Ectodermal cell (in vitro differentiated cells): ENCODE measurements around the gene ATP11B.
"Not testable (repeated sequence)": the region's sequence is repeated elsewhere in the genome, so short reads cannot be mapped to it uniquely, and the experiment has no call there.

ENCODE experiments used
- H3K27ac ChIP-seq: 2 replicates; pipeline ENCODE4 v1.7.0; 2013; ENCODE audit warnings: mild to moderate bottlenecking, low read depth, low read length; ENCODE audit not compliant: insufficient read depth, poor library complexity, severe bottlenecking
- H3K27me3 ChIP-seq: 2 replicates; pipeline ENCODE4 v1.7.0; 2013; ENCODE audit warnings: mild to moderate bottlenecking, low read length; ENCODE audit not compliant: insufficient read depth, control insufficient read depth, poor library complexity, severe bottlenecking
- H3K36me3 ChIP-seq: one replicate; pipeline ENCODE4 v1.7.0; 2013; ENCODE audit warnings: low read length; ENCODE audit not compliant: control insufficient read depth, insufficient read depth
- H3K4me1 ChIP-seq: one replicate; pipeline ENCODE4 v1.7.0; 2013; ENCODE audit warnings: low read length; ENCODE audit not compliant: control insufficient read depth, insufficient read depth
- H3K4me3 ChIP-seq: 2 replicates; pipeline ENCODE4 v1.7.0; 2013; ENCODE audit warnings: low read depth, low read length, control low read depth; ENCODE audit not compliant: insufficient read depth
- H3K9me3 ChIP-seq: 2 replicates; pipeline ENCODE4 v1.7.0; 2013; ENCODE audit warnings: mild to moderate bottlenecking, low read length, moderate library complexity; ENCODE audit not compliant: control insufficient read depth
- WGBS, 2 experiments: methylation state at CpG; one replicate each; pipeline ENCODE4 v1.1.7; 2013; ENCODE audit warnings: missing lambda C conversion rate in 2 of 2; 5-methylcytosine and 5-hydroxymethylcytosine counted together

The ATP11B gene

DNA sequence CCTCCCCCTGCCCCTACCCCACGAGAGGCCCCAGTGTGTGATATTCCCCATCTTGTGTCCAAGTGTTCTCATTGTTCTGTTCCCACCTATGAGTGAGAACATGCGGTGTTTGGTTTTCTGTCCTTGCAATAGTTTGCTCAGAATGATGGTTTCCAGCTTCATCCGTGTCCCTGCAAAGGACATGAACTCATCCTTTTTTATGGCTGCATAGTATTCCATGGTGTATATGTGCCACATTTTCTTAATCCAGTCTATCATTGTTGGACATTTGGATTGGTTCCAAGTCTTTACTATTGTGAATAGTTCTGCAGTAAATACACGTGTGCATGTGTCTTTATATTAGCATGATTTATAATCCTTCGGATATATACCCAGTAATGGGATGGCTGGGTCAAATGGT, 29.0 kb downstream of the ATP11B start:
- not testable (repeated sequence) for H3K36me3 ChIP-seq, H3K27ac ChIP-seq, H3K4me3 ChIP-seq, H3K9me3 ChIP-seq, H3K4me1 ChIP-seq, H3K27me3 ChIP-seq
- WGBS, 2 experiments = 95 to 97% methylated on average over 4 of the region's 5 CpGs

DNA sequence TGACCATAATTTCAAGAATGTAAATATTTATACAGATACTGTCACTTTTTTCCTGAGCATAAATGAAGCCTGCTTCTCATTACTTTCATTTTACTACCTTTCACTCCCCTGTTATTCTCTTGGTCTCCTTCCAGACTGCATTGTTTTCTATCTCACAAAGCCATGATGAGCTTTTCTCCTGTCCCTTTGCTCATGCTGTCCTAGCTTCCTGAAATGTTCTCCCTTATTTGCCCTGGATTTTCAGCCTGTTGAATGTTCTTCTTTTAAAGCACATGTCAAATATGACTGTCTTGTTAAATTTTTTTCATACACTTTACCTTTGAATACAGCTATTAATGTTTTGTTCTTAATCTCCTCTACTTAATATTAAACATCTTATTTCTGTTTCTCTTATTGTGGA, 31.7 kb downstream of the ATP11B start:
- H3K27me3 ChIP-seq = no peaks in the 10 kb centered on the region
- no peaks in the 10 kb centered on the region for H3K36me3 ChIP-seq
- H3K9me3 ChIP-seq = no peaks in the 10 kb centered on the region
- H3K27ac ChIP-seq = no peak overlapping the region
- H3K4me1 ChIP-seq = no peaks in the 10 kb centered on the region
- no peak overlapping the region for H3K4me3 ChIP-seq

DNA sequence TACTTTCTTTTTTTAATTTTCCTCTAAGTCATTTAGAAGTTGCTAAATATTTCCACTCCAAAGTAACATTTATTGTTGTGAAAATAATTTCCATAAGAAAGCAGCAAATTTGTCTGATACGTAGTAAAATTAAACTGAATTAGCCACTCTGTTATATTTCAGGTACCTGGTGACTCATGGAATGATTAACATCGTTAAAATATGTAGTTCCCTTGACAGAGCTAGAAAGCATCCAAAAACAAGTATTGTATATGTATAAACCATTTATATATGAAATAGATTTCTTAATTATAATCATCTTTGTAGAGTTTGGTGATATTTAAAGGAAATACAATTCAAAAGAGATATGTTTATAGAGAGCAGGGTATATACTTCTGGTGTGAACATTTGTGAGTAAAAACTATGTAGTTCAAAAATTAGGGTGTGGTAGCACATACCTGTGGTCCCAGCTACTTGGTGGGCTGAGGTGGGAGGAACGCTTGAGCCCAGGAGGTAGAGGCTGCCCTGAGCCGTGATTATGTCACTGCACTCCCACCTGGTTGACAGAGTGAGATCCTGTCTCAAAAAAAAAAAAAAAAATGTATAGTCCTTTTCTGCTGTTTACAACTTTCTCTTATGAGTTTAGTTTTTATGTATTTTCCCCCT, 36.6 kb downstream of the ATP11B start:
- Histone ChIP-seq H3K27ac (no peak overlapping the region), H3K27me3 (no peaks in the 10 kb centered on the region), H3K9me3 (no peaks in the 10 kb centered on the region), H3K4me1 (no peaks in the 10 kb centered on the region), H3K36me3 (peaks cover 5% of the 10 kb centered on the region), H3K4me3 (no peak overlapping the region)
- 83 to 99% methylated on average over 3 to 4 of the region's 4 CpGs for WGBS, 2 experiments

DNA sequence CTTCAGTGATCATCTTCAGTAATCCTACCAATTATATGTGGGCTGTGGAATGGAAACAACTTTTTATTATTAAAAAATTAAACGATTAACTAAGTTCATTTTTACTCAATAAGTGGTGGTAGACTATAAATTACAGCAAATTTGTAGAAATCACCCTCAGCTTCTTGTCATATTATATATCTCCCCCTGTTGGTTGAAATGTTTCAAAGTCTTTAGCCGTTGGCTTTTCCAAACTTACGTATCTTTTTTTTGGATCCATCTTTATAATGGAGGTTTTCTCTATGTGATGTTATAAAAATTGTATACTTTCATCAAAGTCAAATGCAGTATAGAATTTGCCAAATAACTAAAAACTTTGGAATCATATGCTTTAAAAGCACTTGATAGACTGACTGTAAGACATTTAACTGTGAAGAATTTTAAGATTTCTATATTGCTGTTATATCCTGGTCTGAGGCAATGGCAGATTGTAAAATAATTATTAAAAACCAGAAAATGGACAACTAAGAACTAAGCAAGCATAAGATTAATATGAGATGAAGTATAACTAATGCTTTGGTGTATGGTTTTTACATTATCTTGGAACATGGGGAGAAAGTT, 44.7 kb downstream of the ATP11B start:
- peaks cover 5% of the 10 kb centered on the region for H3K36me3 ChIP-seq
- no peaks in the 10 kb centered on the region for H3K4me1 ChIP-seq
- H3K4me3 ChIP-seq = no peak overlapping the region
- no peaks in the 10 kb centered on the region for H3K9me3 ChIP-seq
- H3K27ac ChIP-seq = no peak overlapping the region
- WGBS, 2 experiments = 40% methylated on average over 1 of the region's 3 CpGs; no CpG with 5 or more reads in 1 of the 2 experiments
- no peaks in the 10 kb centered on the region for H3K27me3 ChIP-seq

DNA sequence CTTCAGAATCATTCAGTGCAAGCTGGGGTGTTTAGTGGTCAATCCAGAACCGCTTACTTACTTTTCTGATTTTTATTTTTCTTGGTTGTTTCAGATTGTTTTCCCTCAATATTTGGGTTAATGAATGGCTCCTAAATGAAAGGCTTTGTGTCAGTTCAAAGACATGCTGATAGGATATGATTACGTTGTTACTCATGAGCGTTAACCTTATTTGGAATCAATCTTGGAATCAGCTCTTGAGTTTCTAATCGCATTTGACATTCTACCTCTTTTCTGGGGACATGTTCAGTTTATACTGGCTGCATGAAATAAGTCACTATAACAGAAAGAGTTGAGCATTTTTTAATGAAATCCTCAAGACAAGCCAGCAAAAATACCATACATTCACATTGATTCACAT, 50.2 kb downstream of the ATP11B start:
- H3K9me3 ChIP-seq = peaks cover 2% of the 10 kb centered on the region
- no peaks in the 10 kb centered on the region for H3K27me3 ChIP-seq
- peaks cover 5% of the 10 kb centered on the region for H3K36me3 ChIP-seq
- no peaks in the 10 kb centered on the region for H3K4me1 ChIP-seq
- WGBS, 2 experiments = 96 to 100% methylated on average over 4 of the region's 4 CpGs
- H3K27ac ChIP-seq = no peak overlapping the region
- H3K4me3 ChIP-seq = no peak overlapping the region

DNA sequence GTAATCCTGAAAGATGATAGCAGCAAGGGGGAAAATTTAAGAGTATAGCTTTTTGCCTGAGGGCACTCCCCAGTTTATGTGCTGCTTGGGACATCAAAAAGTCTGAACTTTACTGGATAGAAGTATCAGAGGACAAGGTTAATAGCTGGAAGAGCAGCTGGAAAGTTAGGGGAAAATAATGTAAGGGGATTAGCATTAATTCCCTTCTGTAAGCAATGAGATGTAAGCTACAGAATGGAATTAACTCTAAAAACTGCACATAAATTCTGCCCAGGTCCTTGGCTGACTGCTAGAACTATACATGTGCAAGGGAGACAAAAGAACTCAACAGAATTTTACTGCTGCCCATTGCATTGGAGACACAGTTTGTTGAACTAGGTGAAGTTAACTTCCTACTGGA, 55.6 kb downstream of the ATP11B start:
- Histone ChIP-seq H3K36me3 (peaks cover 5% of the 10 kb centered on the region), H3K27ac (no peak overlapping the region), H3K9me3 (peaks cover 2% of the 10 kb centered on the region), H3K4me3 (no peak overlapping the region), H3K27me3 (no peaks in the 10 kb centered on the region), H3K4me1 (no peaks in the 10 kb centered on the region)

DNA sequence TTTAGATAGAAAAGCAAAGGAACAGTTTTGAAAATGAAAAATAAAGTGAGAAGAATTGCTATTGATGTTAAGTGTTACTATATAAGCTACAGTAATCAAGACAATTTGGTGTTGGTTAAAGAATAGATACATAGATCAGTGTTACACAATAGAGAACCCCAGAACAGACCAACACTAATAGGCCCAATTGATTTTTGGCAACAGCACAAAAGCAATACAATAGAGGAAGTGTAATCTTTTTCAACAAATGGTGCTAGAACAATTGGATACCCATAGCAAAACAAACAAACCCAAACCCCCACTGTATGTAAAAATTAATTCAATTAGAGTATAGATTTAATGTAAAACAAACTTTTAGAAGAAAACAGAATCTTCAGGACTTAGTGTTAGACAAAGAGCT, 61.8 kb downstream of the ATP11B start:
- Histone ChIP-seq H3K27ac (no peak overlapping the region), H3K4me1 (no peaks in the 10 kb centered on the region), H3K9me3 (no peaks in the 10 kb centered on the region), H3K4me3 (no peak overlapping the region), H3K36me3 (no peaks in the 10 kb centered on the region), H3K27me3 (no peaks in the 10 kb centered on the region)

DNA sequence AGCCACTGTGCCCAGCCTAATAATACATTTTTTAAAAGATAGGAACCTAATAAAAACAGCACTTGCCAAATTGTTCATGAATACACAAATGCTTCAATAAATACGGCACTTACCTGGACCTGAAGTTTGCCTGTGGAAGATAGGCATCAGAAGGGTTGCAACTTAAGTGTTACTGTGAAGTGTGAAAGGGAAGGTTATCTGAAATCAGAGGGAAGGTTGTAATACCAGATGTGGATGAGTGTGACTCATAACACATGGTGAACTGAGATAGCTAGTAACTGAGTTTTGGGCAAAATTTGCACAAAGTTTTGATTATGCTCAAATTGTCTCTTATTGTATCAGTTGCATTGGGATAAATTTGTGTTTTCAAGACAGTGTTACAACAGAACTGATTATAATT, 68.0 kb downstream of the ATP11B start:
- no peak overlapping the region for H3K4me3 ChIP-seq
- WGBS, 2 experiments = 93 to 97% methylated on average over 1 of the region's 1 CpG
- no peaks in the 10 kb centered on the region for H3K9me3 ChIP-seq
- no peak overlapping the region for H3K27ac ChIP-seq
- no peaks in the 10 kb centered on the region for H3K4me1 ChIP-seq
- H3K36me3 ChIP-seq = no peaks in the 10 kb centered on the region
- H3K27me3 ChIP-seq = no peaks in the 10 kb centered on the region

DNA sequence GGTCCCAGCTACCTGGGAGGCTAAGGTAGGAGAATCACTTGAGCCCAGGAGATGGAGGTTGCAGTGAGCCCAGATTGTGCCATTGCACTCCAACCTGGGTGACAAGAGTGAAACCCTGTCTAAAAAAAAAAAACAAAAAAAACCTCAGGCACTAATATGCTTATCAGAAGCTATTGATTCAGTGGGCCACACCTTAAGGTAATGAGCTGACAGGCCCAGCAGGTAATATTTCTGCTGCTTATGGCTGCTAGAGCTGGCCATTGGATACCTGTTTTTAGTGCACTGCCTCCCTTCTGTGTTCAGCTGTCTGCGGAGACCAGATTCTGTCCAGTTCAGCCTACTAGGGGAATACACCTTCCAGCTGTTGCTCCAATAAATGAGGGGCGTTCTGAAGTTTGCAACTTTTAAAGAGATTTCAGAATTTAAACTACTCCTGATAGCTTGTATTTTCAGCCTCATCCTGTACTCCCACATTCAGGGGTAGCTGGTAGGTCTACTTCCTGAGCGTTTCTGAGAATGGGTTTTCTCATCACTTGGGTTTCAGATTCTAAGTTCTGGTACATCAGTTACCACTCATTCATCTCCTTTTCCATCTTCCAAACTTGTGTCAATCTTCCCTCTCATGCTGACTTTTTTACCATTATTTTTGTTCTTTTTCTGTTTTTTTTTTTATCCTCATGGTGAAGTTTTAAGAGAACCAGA, 69.0 kb downstream of the ATP11B start:
- Histone ChIP-seq H3K4me1 (no peaks in the 10 kb centered on the region), H3K36me3 (no peaks in the 10 kb centered on the region), H3K27ac (no peak overlapping the region), H3K9me3 (no peaks in the 10 kb centered on the region), H3K27me3 (no peaks in the 10 kb centered on the region), H3K4me3 (no peak overlapping the region)
- WGBS, 2 experiments = 93 to 96% methylated on average over 3 of the region's 3 CpGs

DNA sequence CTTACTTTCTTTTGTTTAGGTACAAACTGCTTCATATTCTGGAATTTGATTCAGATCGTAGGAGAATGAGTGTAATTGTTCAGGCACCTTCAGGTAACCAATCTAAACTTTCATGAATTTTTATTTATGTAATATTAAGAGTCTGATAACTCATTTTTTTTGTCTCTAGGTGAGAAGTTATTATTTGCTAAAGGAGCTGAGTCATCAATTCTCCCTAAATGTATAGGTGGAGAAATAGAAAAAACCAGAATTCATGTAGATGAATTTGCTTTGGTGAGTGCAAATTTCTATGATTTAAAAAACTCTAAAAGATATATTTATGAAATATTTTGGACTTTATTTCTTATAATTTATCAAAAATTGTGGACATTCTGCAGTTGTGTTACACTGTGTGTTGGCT, 75.8 kb downstream of the ATP11B start:
- 100% methylated on average over 1 of the region's 1 CpG; no CpG with 5 or more reads in 1 of the 2 experiments for WGBS, 2 experiments
- peaks cover 9% of the 10 kb centered on the region for H3K36me3 ChIP-seq
- H3K27me3 ChIP-seq = no peaks in the 10 kb centered on the region
- no peak overlapping the region for H3K4me3 ChIP-seq
- no peak overlapping the region for H3K27ac ChIP-seq
- H3K9me3 ChIP-seq = no peaks in the 10 kb centered on the region
- H3K4me1 ChIP-seq = no peaks in the 10 kb centered on the region
